ENCODE measurements around the gene PAIP2.
"Not testable (repeated sequence)": the region's sequence is repeated elsewhere in the genome, so short reads cannot be mapped to it uniquely, and the experiment has no call there.

Gene PAIP2, protein sequence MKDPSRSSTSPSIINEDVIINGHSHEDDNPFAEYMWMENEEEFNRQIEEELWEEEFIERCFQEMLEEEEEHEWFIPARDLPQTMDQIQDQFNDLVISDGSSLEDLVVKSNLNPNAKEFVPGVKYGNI

DNA sequence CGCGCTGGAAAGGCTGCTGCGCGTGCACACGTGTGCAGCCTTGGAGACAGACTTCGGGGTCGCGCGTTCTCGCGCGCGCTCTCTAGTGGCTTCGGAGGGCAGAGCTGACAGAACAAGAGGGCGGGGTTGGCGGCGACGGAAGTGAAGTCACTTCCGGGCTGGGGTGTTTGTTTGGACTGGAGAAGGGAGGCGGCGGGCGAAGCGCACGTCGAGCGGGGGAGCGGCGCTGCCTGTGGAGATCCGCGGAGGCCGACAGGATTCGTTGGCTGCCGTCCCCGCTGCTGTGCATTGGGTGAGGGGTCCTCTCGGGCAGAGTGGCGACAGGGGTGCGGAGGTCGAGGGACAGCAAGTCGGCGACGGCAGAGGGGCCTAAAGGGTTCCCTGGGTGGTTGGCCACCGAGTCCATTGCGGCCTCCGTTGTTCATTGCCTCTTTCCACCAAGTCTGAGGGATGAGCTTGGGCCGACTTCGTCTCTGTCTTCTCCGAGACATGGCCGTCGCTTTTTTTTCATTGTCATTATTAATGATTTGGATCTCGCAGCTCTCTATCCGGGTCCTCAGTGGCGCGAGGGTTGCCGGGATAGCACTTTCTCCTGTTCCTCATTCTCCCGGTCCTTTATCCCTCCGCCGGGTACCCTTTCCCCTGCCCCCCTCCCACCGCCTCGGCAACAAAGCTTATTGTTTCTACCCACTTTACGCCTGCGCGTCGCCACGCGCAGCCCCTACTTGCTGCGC, at the start of gene PAIP2:
PAIP2 (plus strand) TSS at position 166 of the 734 bp plus-strand sequence. CDS start 21,931 bp downstream, outside the sequence.
- peak; percentile 91 for DNase-seq

DNA sequence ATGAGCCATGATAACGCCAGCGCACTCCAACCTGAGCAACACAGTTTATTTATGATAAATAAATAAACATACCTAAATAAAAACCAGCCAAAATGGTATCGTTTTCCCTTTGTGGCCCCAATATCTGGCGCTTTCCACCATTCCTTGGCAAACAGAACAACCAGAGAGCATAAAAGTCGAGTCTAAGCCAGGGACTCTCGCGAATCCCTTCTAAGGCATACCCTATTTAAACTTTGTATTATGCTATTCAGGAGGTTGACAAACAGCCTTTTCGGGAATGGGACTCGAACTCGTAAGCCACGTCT, 48.5 kb upstream of the PAIP2 start:
- no peak for DNase-seq

DNA sequence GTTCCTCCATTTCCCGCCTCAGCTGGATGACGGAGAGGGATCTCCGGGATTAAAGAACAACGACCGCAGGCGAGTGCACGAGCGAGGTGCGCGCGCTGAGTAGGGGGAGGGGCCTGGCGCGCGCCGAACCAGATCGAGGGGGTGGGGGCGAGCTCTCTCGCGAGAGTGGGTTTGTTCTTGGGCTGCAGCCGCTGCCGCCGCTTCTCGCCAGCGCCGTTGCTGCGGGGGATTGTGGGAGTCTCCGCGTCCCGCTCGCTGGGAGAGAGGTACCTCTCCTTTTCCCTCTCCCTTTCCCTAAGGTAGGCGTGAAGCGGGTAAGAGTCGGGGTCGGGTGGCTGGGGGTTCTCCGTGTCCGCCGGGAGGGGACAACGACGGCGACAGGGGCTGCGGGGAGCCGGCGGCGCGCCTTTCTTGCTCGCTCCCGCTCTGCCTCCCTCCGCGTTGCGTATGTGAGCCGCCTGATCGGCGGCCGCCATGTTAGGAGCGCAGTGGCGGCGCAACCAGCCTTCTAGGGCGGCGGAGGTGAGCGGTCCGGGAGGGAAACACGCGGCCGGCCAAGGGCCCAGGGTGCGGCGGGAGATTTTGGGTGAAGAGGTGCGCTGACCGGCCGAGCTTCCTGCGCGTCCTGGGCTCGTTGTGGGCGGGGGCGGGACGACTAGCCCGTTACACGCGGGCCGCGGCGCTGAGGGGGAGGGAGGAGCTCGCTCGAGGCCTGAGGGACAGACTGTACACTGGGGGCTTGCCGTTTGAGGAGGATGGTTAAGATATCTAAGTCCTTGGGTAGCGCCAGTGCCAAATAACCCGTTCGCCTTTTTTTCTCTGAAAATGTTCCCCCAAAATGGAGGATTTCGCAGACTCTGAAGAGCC, 47.9 kb upstream of the PAIP2 start, which contains the start of gene MATR3:
MATR3 (plus strand) TSS at position 234 of the 867 bp plus-strand sequence. CDS start 13,676 bp downstream, outside the sequence.
- peak; percentile 89 to 91 for DNase-seq

DNA sequence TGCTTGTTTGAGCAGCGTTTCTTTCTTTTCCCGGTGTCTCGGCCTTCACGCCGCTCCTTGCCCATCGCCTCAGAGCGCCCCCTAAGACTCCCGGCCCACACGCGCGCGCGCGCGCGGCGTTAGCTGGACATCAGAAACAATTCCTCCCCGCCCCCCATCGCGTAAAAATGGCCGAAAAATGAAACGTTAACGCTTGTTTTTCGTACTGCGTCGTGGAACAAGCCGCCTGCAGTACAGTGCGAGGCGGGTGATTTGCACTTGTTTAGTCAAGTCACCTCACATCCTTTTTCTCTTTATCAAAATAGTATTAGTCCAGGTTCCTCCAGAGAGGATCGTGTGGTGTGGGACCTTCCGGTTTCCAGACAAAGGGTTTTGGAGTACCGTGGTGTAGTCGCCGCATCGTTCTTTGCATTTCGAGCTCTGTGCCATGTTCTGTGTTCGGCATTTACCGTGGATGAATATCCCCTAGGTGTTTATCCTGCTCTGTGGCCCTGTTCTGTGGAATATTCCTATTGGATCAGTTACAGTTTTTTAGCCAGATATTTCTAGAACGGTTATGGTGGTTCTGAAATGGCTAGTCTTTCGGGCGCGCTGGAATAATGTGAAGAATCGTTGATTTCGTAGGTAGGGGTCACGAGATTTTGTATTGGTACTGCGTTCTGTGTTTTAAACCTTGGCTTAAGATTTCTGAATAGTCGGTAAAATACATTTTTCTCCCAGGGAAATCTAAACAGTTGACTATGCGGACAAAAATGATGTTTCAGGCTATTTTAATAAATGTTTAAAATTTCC, 47.1 kb upstream of the PAIP2 start:
- DNase-seq: peak; percentile 56 to 57

DNA sequence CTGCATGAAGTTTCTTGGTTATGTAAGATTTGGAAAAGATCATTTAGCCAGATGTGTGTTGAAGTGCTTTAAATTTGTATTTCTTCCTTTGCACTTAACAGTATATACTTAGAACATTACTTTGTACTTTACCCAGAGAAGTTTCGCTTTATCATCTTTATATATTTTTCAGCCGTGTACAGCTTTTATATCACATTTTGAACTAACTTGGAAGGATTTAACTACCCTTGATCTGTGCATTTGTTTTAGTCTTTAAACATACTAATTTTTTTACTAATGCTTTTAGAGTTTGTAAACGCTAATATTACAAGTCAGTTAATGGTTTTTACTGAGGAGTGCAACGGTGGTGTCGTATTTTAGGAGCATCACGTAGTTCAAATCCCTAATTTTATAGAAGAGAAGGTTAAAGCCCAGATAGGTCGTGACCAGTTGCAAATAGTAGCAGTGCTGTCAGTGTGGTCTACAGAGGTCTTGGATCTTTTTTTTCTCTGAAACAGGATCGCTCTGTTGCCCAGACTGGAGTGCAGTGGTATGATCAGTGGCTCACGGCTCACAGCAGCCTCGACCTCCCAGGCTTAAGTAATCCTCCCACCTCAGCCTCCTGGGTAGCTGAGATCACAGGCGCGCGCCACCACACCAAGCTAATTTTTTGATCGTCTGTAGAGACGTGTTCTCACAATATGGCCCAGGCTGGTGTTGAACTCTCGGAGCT, 46.2 kb upstream of the PAIP2 start:
- DNase-seq: no peak

DNA sequence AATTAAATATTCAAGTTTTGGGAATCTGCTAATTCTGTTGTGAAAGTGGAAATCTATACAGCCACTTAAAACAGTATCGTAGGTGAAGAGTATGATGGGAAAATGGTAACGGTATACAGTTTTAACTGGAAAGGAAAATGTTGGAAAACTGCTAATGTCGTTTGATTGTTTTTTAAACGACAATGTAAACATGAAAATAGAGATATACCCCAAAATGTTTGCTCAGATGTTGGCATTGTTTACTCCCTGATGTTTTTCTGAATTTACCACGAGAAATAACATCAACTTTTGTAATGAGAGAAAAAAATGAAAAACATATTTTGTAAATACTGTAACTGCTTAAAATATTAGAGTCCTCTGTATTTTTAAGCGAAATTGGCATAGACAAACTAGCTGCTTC, 45.5 kb upstream of the PAIP2 start:
- no peak for DNase-seq

DNA sequence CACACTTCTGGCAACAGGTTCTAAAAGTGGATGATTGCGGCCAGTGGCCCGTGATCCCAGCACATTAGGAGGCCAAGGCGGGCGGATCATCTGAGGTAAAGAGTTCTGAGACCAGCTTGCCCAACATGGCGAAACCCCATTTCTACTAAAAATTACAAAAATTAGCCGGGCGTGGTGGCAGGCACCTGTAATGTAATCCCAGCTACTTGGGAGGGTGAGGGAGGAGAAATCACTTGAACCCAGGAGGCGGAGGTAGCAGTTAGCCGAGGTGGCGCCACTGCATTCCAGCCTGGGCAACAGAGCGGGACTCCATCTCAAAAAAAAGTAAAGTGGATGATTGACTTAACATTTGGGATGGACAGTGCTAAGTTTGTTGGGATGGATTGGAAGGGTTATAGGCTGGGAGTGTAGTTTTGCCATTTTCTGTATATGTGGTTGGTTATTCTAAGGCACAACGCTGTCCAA, 44.8 kb upstream of the PAIP2 start:
- DNase-seq: no peak

DNA sequence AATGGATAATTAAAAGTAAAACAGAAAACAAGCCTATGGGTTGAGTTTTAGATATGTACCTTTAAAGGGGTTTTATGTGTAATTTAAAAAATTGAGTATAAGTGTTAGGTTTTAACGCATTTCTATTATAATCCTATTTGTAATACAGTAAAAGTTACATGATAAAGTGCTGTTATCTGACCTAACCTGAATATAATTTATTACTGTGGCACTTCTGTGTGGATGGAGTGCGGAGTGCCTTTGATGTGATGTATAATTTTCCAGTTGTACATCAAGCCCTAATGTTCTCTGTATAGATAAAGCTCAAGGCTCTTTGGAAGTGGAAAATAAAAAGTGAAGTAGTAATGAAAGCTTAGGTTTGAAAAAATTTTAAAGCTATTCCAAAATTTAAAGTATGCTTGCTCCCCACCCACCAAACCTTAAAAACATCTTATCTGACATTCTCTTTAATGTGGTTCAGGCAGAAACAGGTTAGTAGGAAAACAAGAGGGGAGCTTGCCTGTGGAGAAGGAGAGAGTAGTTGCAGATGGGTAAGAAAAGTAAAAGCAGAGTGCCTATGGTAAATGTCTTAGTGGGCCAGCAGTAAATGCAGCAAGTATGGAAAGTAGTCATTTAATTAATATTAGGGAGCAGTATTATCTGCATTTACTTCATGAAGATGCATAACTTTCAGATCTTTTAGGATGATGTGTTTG, 44.1 kb upstream of the PAIP2 start:
- DNase-seq: no peak

DNA sequence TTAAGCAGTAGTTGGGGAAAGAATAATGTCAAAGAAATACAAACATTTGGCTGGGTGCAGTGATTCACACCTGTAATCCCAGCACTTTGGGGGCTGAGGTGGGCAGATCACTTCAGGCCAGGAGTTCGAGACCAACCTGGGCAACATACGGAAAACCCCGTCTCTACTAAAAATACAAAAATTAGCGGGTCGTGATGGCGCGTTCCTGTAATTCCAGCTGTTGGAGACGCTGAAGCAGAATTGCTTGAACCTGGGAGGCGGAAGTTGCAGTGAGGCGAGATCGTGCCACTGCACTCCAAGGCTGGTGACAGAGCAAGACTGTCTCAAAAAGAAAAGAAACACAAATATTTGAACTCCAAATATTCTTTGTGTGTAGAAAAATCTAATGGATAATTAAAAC, 43.4 kb upstream of the PAIP2 start:
- DNase-seq: no peak

DNA sequence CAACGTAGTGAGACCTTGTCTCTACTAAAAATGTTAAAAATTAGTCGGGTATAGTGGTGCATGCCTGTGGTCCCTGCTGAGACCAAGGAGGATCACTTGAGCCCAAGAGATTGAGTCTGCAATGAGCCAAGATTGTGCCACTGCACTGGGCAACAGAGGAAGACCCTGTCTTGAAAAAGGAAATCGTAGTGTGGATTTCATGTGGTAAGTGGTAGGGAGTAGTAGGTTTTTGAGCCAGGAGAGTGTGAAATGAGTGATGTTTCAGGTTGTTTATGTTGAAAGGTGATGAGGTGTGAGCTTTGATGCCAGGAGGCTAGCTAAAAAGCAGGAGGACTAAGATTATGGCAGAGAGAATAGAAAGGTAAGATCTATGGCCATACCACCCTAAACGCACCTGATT, 42.2 kb upstream of the PAIP2 start:
- DNase-seq: no peak

DNA sequence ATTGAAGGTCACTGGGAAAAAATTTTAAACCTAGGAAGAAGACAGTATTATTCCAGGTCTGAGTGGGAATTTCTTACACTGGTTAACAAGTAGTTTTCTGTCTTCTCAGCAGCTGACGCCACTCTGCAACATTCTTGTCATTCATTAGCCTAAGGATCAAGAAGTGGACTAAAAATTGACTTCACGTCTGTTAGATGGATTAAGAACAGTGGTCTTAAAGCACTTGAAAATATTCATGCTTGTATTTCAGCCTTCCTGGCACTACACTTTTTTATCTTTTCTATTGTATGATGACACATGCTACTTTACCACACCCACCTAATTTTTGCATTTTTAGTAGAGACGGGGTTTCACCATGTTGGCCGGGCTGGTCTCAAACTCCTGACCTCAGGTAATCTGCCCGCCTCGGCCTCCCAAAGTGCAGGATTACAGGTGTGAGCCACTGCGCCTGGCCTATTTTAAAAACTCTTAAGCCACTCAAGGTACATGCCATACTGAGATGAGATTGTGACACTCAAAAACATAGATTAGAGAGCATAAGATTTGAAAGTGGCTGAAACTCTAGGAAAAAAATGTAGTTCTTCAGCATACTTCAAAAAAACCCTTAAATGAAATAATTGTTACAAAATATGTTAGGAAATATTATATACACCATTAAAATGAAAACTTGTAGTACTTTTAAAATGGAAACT, 39.7 kb upstream of the PAIP2 start:
- no peak for DNase-seq

DNA sequence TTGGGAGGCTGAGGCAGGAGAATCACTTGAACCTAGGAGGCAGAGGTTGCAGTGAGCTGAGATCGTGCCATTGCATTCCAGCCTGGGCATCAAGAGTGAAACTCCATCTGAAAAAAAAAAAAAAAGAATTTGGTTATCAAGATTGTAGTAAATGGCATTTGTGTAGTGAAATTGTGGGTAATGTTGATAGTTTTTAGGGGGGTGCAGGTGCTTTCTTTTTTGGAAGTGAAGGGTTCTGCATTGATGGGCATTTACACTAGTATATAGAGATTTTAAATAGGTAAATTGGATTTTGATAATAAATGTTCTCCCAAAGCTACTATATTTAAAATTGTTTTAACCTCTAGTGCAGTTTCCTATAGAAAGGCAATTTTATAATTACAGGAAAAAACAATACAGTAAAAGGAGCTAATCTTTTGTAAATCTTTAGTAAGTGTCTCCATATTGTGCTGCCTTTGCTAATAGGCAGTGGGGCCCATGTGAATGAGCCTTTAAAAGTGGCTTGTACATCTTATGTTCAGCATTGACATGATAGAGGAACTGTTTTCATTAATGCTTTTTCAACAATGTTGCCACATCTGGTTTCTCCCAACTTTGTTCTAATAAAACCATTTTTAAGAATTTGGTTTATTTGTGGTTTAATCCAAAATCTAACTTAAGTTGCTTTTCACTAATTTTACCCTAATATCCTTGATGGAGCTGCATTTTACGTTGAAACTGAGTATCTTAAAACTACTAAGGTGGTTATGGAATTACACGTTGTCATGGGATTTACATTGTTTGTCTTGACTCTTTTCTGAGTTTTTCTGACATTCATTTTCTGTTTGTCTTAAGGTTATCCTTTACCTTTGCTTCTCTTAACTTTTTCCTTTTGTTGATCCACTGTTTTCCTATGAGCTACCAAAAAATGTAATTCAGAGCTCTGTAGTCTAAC, 37.0 kb upstream of the PAIP2 start:
- DNase-seq: no peak

DNA sequence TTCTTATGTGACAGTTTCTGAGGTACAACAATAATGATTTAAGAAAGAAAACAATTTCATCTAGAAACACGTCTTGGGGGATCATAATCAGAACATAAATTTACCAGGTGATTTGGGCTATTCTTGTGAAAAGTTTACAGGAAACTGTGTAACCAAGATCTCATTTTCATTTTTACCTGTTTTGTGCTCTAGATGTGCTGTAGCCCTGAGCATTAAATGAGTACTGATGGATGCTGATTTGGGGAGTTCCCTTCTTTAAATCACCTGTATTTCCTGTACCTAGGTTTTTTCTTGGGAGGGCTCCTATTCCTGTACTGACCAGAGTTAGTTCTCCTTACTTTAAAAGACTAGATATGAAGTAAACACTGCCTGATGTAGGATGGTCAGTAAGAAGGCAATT, 35.5 kb upstream of the PAIP2 start:
- DNase-seq: no peak

DNA sequence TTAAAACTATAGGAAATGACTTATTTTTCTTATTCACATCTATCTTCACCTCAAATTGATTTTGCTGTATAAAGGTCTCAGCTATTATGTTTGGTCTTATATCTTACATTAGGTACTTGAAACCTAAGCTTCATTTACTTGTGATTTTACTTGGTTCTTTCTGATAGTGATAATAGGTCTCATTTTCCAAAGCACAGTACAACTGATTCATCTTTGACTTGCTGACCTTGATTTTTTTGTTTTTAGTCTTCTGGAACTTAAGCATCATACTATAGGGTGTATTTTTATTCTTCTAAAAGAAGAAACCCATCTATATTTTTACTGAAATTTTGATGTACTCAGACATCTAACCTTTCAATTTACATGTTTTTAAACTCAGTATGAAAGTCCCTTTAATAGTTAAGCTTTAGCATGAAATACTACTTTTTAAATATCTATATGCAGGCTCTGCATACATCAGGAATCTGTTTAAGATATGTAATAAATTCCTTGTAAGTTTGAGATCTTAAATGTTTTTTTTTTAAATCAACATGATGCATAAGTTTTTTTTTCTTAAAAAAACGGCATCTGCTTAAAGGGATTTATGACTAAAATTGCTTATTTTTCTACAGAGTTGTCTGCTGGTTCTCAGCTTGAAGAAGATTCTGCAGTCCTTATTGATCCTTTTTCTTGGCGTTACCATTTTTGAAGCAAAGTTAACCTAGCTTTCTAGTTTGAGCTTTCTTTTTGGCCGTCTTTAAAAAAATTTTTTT, 34.9 kb upstream of the PAIP2 start:
- no peak for DNase-seq

DNA sequence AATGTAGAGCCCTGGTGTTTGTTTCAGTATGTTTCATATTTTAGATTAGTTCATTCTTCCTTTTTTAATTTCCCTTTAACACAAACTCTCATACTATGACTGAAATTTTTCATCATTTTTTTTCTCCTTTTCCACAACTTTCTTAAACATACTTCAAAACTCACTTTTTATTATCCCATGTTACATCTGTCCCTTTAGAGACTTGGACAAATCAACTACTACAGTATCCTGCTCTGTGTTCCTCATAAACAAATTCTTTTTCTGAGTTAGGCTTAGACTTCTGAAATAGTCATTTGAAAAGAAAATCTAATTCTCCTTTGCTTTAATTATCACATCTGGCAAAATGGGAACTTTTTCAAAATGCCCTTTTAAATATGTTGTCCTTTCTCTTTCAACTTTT, 32.9 kb upstream of the PAIP2 start:
- DNase-seq: no peak

DNA sequence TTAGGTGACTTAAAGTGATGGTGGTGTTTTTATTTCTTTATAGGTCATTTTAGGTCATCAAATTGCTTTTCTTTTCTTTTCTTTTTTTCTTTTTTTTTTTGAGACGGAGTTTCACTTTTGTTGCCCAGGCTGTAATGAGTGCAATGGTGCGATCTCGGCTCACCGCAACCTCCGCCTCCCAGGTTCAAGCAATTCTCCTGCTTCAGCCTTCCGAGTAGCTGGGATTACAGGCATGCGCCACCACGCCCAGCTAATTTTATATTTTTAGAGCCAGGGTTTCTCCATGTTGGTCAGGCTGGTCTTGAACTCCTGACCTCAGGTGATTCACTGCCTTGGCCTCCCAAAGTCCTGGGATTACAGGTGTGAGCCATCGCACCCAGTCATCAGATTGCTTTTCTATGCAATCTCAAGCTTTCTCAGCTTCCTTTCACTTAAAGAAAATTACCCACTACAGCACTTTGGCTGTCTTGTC, 30.9 kb upstream of the PAIP2 start:
- DNase-seq: not testable (repeated sequence)

DNA sequence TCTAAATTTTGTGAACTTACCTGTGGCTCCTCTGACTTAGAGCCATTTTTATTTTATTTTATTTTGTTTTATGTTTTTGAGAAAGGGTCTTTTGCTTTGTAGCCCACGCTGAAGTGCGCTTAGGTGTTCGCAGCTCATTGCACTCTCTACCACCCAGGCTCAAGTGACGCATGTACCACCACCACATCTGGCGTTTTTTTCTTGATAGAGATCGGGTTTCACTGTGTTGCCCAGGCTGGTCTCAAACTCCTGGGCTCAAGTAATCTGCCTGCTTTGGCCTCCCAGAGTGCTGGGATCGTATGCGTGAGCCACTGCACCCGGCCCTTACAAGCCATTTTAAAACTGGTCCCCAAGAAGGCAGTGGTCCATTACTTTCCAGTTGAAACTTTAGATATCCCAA, 29.6 kb upstream of the PAIP2 start:
- no peak for DNase-seq

DNA sequence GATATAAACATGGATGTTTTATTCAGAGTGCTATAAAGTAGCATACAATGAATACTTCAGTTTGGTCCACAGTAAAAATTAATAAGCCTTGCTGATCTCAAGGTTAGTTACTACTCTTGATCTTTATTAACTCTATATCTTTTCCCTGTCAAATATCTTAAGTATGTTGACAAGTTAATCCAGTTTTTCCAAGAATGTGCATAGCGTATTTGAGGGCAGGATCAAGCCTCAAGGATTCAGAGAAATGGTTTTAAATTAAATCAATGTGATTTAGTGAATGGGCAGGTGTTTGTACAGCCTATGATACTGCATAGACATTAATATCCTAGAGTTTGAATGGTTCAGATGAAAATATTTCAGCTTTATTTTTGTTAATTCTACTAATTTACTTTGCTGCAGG, 27.4 kb upstream of the PAIP2 start:
- DNase-seq: no peak

DNA sequence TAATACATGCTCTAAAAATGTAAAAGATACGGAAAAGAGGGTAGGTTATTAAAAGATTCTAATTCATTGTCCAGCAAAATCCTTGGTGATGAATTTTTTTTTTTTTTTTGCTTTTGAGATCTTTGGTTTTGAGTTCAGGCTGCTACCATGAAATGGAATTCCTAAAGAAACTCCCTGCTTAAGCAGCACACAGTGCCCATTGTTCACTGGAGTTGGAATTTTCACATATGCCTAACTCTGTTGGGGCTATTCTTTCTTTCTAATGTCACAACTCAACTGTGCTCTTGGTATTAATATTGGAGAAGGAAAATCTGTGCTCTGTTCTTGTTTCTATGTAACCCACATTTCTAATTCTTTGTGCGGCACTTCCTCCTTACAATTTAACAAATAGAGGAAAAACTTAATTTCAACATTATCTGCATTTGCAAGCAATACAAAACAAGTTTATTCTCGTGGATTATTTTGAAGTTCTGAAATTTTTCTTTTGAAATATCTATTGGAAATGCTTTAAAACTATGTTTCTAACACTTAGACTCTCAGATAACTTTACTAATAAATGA, 26.5 kb upstream of the PAIP2 start:
- no peak for DNase-seq
